GM19238 (cell line): ENCODE data around the gene PLGRKT.
"Not testable (repeated sequence)": the region's sequence is repeated elsewhere in the genome, so short reads cannot be mapped to it uniquely, and the experiment has no call there.

ENCODE experiments used
- DNase-seq: peaks from one replicate; pipeline ENCODE4 v3.0.0; 2011; ENCODE audit warnings: low spot score; ENCODE audit not compliant: insufficient read length

Gene PLGRKT

GRCh38 chr9:5382479-5382878, 55.2 kb downstream of the PLGRKT start:
- no peak for DNase-seq

GRCh38 chr9:5375790-5376477, 61.8 kb downstream of the PLGRKT start:
- no peak for DNase-seq

- no peak for DNase-seq
These were observed 62.6 kb downstream of the PLGRKT start for GRCh38 chr9:5375091-5375490.

GRCh38 chr9:5364294-5365024, 73.3 kb downstream of the PLGRKT start:
- no peak for DNase-seq

GRCh38 chr9:5361326-5362010, 76.3 kb downstream of the PLGRKT start:
- DNase-seq: no peak

- no peak for DNase-seq
These were observed 77.4 kb downstream of the PLGRKT start for GRCh38 chr9:5360341-5360740.

GRCh38 chr9:5357431-5358105, 80.2 kb downstream of the PLGRKT start:
- no peak for DNase-seq

GRCh38 chr9:5355817-5356216, 81.9 kb downstream of the PLGRKT start:
- DNase-seq: no peak

GRCh38 chr9:5355226-5355625, 82.5 kb downstream of the PLGRKT start:
- DNase-seq: no peak

GRCh38 chr9:5354184-5354583, 83.5 kb downstream of the PLGRKT start:
- no peak for DNase-seq

- no peak for DNase-seq
These were observed 85.0 kb downstream of the PLGRKT start for GRCh38 chr9:5352637-5353248.

- not testable (repeated sequence) for DNase-seq
These were observed 98.4 kb downstream of the PLGRKT start, which contains the start of gene RLN1 for GRCh38 chr9:5338992-5339981. Gene RLN1, minus strand, starts transcription at chr9:5339876. Its CDS starts 130 bp downstream, at chr9:5339746.

GRCh38 chr9:5336688-5337087, 101.0 kb downstream of the PLGRKT start:
- DNase-seq: no peak

GRCh38 chr9:5331276-5331675, 106.4 kb downstream of the PLGRKT start:
- not testable (repeated sequence) for DNase-seq

- no peak for DNase-seq
These were observed 110.7 kb downstream of the PLGRKT start for GRCh38 chr9:5326893-5327548.

- no peak for DNase-seq
These were observed 111.5 kb downstream of the PLGRKT start for GRCh38 chr9:5326187-5326586.

- DNase-seq: not testable (repeated sequence)
These were observed 116.1 kb downstream of the PLGRKT start for GRCh38 chr9:5321601-5322000.

GRCh38 chr9:5321058-5321457, 116.7 kb downstream of the PLGRKT start:
- no peak for DNase-seq

- DNase-seq: not testable (repeated sequence)
These were observed 121.3 kb downstream of the PLGRKT start for GRCh38 chr9:5316406-5316805.
